Measurements from ENCODE around the gene CLEC4E. TPM values are rescaled to one million over a fixed set of nuclear protein-coding genes. Genes with fewer than 3 reads are reported as not detected.

Gene CLEC4E
- total and polyA plus RNA-seq, 2 of the 4 experiments (the other 2 are of a cell fraction), result not detected

- Histone ChIP-seq H3K27ac (ENCODE audit: insufficient read depth, low read length) (no peak overlapping the region), H3K36me3 (ENCODE audit: control insufficient read depth, insufficient read depth, low read length) (no peaks in the 10 kb centered on the region), H3K18ac (ENCODE audit: low read depth, low read length) (no peak overlapping the region), H3K79me1 (ENCODE audit: low read depth in 1 of 2, low read length in 2 of 2) (no peaks in the 10 kb centered on the region), H3K4me1 (ENCODE audit: control insufficient read depth, insufficient read depth, low read length) (no peaks in the 10 kb centered on the region), H3K9me1 (ENCODE audit: insufficient read depth, low read length) (no peaks in the 10 kb centered on the region), H3K9me3 (ENCODE audit: control insufficient read depth, insufficient read depth, low read length) (no peaks in the 10 kb centered on the region), H3K27me3 (ENCODE audit: control insufficient read depth, insufficient read depth, low read length) (no peaks in the 10 kb centered on the region), H3K4me3 (ENCODE audit: insufficient read depth, low read depth, low read length) (no peak overlapping the region), H4K8ac (ENCODE audit: low read depth in 2 of 2, low read length in 2 of 2) (no peak overlapping the region), H3K4ac (ENCODE audit: low read depth, low read length) (no peak overlapping the region), H4K5ac (ENCODE audit: low read depth, low read length) (no peak overlapping the region), H2BK20ac (ENCODE audit: low read depth, low read length) (no peak overlapping the region), H2AK5ac (ENCODE audit: low read depth, low read length) (no peak overlapping the region), H3K4me2 (ENCODE audit: low read depth, low read length) (no peak overlapping the region), H2BK15ac (ENCODE audit: low read depth, low read length) (no peak overlapping the region), H2BK120ac (ENCODE audit: low read depth, low read length) (no peak overlapping the region), H4K20me1 (ENCODE audit: insufficient read depth, low read length) (no peaks in the 10 kb centered on the region), H4K91ac (ENCODE audit: insufficient read depth, low read depth, low read length) (no peak overlapping the region), H3K23ac (ENCODE audit: low read depth, low read length) (no peak overlapping the region), H3K56ac (ENCODE audit: extremely low read depth, insufficient read depth, low read length) (no peak overlapping the region), H2AK9ac (replicated peaks; ENCODE audit: low read depth, low read length, poor library complexity) (no peak overlapping the region), H2BK5ac (ENCODE audit: low read depth, low read length, poor library complexity, severe bottlenecking) (no peak overlapping the region), H3K14ac (replicated peaks; ENCODE audit: low read depth, low read length) (no peak overlapping the region), H3K9ac (ENCODE audit: low read depth, low read length) (no peak overlapping the region), H2AFZ (replicated peaks; ENCODE audit: low read length, poor library complexity) (no peak overlapping the region)
- CTCF ChIA-PET, result no interaction called here
- no TSS peak for BruUV-seq (replicated peaks)
- DNase-seq (no peak), ATAC-seq (ENCODE audit: low read depth) (no peak)
- POLR2A ChIA-PET (ENCODE audit: unreplicated experiment), result no interaction called here
- in situ Hi-C loops (cut with MboI; ENCODE audit: low sequenced_read_pairs) (no loop called here), intact Hi-C loops (cut with micrococcal nuclease) (no loop called here), dilution Hi-C loops (cut with HindIII; ENCODE audit: low sequenced_read_pairs, unreplicated experiment) (no loop called here)
- TF ChIP-seq CHD1 (IDR thresholded peaks at IDR 0.05; ENCODE audit: low read depth, low read length), result no peak
- TF ChIP-seq MXI1 (IDR thresholded peaks at IDR 0.05; ENCODE audit: borderline replicate concordance, low read depth, low read length), result no peak
- TF ChIP-seq POLR2A (IDR thresholded peaks at IDR 0.05; ENCODE audit: low read depth, low read length), result no peak
- TF ChIP-seq MAFK (IDR thresholded peaks at IDR 0.05; ENCODE audit: low read depth, low read length), result no peak
- no peak for TF ChIP-seq FOS (IDR thresholded peaks at IDR 0.05; ENCODE audit: low read depth, low read length)
- no peak for TF ChIP-seq CEBPB (IDR thresholded peaks at IDR 0.05; ENCODE audit: low read depth, low read length)
- TF ChIP-seq BHLHE40 (IDR thresholded peaks at IDR 0.05; ENCODE audit: low read depth, low read length), result no peak
- no peak for TF ChIP-seq MAZ (IDR thresholded peaks at IDR 0.05; ENCODE audit: borderline replicate concordance, low read depth, low read length)
- TF ChIP-seq RFX5 (IDR thresholded peaks at IDR 0.05; ENCODE audit: low read depth, low read length), result no peak
- TF ChIP-seq SMC3 (IDR thresholded peaks at IDR 0.05; ENCODE audit: low read depth, low read length), result no peak
- TF ChIP-seq, protein P1, sequence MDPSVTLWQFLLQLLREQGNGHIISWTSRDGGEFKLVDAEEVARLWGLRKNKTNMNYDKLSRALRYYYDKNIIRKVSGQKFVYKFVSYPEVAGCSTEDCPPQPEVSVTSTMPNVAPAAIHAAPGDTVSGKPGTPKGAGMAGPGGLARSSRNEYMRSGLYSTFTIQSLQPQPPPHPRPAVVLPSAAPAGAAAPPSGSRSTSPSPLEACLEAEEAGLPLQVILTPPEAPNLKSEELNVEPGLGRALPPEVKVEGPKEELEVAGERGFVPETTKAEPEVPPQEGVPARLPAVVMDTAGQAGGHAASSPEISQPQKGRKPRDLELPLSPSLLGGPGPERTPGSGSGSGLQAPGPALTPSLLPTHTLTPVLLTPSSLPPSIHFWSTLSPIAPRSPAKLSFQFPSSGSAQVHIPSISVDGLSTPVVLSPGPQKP (IDR thresholded peaks at IDR 0.05; ENCODE audit: borderline replicate concordance, low read depth, low read length), result no peak
- TF ChIP-seq NFE2L2 (IDR thresholded peaks at IDR 0.05; ENCODE audit: low read depth, low read length), result no peak
- no peak for TF ChIP-seq RCOR1 (IDR thresholded peaks at IDR 0.05; ENCODE audit: insufficient replicate concordance, low read length)
- TF ChIP-seq, protein P2, sequence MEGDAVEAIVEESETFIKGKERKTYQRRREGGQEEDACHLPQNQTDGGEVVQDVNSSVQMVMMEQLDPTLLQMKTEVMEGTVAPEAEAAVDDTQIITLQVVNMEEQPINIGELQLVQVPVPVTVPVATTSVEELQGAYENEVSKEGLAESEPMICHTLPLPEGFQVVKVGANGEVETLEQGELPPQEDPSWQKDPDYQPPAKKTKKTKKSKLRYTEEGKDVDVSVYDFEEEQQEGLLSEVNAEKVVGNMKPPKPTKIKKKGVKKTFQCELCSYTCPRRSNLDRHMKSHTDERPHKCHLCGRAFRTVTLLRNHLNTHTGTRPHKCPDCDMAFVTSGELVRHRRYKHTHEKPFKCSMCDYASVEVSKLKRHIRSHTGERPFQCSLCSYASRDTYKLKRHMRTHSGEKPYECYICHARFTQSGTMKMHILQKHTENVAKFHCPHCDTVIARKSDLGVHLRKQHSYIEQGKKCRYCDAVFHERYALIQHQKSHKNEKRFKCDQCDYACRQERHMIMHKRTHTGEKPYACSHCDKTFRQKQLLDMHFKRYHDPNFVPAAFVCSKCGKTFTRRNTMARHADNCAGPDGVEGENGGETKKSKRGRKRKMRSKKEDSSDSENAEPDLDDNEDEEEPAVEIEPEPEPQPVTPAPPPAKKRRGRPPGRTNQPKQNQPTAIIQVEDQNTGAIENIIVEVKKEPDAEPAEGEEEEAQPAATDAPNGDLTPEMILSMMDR (conservative IDR thresholded peaks at IDR 0.05; ENCODE audit: low read depth, low read length), result no peak
- no peak for TF ChIP-seq RAD21 (IDR thresholded peaks at IDR 0.05; ENCODE audit: low read length)
- no peak for TF ChIP-seq USF2 (IDR thresholded peaks at IDR 0.05; ENCODE audit: low read depth, low read length)
These were observed 25.8 kb upstream of the CLEC4E start for GRCh38 chr12:8566525-8566924.

Data from IMR-90 (cell line).